HG02571 (cell line): ENCODE results near the gene EVA1A.

Experiments
- ATAC-seq: cut with Tn5 transposase; IDR thresholded peaks from one replicate; pipeline ENCODE4 v1.9.1; 2021; ENCODE audit warnings: mild to moderate bottlenecking, moderate library complexity; ENCODE audit not compliant: unreplicated experiment

The EVA1A gene

DNA sequence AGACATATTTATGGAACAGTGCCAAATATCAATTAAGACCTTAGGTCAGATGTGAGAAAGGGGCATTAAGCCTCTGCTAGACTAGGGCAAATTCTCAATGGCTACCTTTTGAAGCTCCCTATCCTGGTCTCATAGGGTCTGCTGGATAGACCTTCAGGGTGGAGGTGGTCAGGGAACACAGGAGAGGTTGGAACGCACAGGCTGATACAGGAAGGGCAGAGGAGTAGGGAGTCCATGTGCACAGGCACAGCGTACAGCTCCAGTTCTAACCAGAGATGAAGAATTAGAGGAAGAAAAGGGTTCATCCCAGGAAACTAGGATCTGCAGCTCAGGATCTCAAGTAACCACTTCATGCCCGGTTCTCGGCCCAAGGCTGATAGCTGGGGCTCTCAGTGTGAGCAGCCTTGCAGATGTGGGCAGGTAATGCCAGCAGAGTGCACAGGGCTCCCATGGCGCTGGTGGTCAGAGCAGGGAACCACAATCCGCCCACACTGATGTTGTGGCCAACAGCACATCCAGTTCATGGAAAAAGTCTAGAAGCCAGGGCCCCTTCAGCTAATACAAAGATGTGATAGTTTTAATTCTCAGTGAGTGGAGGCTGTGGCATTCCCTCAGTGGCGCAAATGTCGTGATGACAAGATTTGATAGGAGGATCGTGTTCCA lies 3.4 kb upstream of the EVA1A start:
- ATAC-seq, result no peak

DNA sequence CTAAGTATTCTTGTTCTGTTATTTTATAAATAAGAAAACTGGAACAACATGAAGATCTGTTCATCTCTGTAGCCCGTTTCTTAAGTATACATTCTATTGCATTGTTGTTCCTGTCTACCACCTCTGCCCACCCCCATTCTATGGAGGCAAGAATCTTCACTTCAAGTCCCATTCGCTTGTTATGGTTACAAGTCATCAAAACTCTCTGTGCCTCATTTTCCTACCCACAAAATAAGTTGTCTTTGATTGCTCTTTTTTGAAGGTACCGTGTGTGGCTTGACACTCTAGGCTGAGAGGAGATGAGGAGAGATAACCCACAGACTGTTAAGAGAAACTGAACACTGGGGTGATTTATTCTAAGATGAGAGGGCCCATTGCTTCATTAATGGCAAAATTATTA lies 2.9 kb upstream of the EVA1A start:
- ATAC-seq, result no peak

DNA sequence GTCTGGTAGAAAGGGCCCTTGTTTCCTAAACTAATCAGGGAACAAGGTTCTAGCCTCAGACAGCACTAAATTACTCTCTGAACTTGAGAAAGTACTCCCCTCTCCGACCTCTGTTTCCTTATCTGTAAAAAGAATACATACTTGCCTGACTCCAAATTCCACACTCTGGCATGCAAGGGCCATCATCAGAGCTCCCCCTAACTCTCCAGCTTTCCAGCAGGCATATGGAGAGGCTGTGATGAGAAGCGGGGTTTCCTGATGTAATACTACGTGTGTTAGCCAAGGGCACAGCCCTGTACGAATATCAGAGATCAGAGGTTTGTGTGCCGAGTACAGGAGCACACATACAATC lies 1.8 kb upstream of the EVA1A start:
- no peak for ATAC-seq

DNA sequence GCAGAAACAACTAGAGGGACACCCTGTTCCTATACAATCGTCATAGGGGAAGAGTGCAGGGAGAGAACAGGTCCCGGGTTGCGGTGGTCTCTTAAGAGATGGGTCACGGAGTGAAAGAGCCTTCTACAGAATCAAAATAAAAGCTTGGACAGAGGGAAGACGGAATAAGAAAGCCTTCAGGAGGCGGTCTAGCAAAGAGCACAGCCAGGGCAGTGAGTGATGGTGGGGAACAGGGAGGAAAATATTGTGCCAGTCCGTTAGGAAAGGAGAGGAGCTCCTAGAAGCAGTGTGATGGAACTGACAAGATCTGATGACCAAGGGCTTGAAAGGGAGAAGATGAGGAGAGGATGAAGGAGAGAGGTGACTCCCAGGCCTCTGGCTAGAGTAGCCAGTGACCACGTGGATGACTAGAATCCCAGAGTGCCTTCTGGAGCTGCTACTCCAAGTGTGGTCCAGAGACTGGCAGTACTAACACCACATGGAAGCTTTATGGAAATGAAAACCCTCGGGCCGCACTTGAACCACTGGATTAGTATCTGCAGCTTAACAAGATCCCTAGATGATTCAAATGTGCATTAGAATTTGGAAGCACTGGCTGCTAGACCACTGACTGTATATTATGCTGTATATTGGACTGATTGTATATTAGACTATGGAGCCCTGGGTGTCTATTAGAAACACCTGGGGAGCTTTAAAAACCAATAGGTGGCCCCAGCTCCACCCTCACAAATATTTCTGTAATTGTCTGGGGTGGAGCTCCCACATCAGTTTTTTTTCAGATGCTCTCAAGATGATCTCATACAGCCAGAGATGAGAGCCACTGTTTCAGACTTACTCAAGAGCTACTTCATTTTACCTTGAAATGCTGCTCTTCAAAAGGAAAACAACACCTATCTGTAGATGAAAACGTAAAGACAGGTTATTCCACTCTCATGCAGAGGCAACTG lies 1.1 kb upstream of the EVA1A start:
- no peak for ATAC-seq

DNA sequence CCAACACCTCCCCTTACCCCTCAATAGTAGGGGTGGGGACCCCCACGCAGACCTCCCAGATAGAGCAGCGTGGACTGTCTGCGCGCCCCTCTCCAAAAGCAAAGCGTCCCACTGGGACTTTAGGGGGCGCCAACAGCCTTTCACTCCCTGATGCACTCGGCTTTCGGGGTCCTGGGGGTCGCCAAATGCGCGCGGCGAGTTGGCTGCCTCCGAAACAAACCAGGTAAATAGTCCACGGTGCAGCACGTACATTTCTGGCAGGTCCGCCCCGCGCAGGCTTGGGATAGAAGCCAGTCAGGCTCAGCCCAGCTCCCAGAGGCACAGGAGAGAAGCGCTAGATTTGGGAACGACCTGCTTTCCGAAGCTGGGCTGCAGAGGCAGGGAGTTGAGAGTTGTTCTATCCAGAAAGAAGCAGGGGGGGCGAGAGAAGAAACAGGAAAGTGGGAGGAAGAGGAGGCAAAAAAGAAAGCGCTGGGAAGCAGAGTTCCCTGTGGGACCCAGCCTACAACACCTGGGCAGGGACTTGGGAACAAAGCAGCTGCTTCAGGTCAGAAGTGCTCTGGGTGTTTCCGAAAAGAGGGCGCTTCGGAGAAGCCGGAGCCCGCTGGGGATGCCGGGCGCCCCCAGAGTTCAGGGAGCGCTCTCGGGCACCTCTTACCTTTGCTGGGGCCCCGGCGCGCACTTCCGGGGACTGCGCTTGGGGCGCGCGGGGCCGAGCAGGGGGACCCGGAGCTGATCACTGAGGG lies 544 bp downstream of the EVA1A start:
- no peak for ATAC-seq

DNA sequence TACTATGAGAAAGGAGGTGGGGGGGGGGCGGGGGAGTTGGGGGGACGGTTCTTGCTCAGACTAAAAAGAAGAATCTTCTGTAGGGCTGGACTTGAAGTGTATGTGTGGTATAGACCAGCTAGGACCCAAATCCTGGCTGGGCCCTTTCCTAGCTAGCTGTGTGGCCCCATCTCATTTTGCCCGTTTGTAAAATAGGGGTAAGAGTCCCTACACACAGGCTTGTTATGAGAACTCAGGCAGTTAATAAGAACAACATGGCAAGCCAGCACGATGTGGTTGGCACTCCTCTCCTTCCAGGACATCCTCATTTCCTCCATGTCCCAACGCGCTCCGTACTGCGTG lies 1.1 kb downstream of the EVA1A start:
- ATAC-seq, result no peak

DNA sequence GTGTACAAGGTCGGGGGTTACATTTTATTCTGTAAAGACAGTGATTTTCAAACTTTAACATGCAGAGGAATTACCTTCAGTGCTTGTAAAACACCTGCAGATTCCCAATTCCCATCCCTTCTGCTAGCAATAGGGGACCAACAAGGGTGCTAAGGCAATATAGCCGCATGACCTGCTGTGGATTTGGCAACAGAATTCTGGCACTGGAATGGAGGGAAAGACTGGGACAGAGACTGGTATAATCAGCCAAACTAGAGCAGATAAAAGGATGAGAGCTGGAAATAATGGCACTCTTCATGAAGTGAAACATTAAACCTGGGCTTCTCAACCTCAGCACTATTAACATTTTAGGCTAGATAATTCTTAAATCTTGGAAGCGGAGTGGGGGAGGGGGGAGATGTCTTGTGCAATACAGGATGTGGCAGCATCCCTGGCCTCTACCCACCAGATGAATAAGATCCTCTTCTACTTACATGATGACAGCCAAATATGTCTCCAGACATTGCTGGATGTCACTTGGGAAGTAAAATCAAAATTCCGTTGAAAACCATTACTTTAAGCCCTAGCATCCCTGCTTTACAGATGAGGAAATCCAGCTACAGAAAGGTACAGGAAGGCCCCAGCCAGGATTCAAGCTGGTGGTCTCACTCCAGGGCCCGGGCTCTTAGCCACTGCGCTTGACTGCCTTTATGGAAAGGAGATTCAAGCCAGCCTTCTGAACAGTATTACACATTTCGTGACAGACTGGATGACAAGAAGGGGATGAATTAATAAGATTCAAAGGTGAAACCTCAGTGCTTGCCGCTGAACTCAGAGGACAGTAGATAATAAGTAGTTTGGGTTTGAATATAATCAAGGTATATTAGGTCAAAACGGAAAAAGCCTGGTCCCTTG lies 1.7 kb downstream of the EVA1A start:
- ATAC-seq, result no peak

DNA sequence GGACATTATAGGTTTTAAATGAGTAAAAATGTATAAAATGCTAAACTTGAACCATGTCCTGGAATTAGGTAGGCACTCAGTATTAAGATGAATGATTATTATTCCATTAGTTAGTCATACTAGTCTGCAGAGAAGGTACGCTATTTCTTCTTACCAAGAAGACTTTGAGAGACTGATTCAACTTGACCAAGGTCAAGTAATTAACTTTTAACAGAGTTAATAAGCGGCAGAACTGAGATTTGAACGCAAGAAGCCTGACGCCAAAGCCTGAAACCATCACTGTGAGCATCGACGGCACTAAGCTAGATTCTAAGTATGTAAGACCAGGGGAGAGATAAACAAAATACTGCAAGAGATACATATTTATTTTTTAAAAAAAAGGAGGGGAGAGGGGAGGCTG lies 2.6 kb downstream of the EVA1A start:
- no peak for ATAC-seq

DNA sequence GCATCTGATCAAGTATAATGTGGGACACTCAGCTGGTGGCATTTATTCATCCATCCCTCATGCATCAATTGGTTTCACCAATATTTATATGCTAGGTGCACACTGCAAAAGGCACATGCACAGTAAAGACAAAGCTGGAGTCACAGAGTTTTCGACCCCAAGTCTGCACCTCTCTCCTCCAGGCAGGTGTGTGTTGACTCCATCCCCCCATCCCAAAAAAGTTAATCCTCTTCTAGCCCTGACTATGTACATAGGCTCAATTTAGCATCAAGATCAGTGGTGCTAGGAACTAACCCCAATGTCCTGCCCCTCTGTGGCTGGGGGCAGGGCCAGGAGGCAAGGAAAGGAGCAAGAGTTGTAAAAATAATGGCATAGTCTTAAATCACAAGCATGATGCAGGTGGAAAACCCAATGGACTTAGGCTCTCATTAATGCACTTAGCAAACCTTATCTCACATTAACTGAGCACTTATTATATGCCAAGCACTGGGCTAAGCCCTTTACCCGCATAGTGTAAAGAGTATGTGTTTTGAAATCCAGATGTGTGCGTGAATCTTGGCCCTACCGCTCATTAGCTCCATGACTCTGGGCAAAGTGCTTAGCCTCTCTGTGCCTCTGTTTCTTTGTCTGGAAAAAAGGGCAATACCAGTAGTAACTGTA lies 3.1 kb downstream of the EVA1A start:
- ATAC-seq, result no peak

DNA sequence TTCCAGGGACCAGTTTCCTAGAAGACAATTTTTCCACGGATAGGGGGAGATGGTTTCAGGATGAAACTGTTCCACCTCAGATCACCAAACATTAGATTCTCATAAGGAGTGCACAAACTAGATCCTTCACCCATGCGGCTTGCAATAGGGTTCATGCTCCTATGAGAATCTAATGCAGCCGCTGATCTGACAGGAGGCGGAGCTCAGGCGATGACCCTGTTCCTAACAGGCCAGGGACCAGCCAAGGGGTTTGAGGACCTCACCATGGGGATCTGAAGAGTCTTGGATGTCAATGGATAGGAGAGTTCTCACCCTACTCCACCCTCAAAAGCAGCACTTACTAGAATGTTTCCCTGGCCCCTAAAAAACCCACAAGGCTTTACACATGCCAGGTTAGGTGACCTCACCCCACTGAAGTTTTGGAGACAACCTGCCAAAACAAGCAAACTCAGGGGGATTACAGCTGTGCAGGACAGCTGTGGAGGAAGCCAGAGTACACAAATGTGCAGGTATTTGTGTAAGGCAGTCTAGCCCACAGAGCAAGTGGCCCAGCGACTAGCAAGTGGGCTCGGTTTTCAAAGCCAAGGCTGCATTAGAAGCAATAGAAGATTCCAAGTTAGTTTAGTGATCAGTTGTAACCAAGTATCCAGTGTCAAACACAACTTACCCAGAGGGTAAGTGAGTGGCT lies 3.9 kb downstream of the EVA1A start:
- ATAC-seq, result no peak

DNA sequence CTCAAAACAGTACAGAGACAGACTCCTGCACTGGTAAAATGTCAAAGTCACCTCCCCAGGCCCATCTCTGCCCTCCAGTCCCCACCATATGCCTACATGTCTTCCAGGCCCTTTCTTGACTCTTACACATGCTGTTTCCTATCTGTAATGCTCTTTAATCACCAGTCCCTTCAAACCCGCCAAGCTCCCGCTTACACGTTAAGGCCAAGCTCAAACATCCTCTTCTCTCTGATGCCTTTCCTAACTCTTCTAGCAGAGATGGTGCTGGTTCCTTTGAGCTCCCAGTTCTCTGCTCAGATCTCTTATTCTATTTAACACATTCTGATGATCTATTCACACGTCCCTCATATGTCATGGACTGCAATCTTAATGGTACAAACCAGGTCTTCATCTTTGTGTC lies 5.0 kb downstream of the EVA1A start:
- ATAC-seq, result no peak

DNA sequence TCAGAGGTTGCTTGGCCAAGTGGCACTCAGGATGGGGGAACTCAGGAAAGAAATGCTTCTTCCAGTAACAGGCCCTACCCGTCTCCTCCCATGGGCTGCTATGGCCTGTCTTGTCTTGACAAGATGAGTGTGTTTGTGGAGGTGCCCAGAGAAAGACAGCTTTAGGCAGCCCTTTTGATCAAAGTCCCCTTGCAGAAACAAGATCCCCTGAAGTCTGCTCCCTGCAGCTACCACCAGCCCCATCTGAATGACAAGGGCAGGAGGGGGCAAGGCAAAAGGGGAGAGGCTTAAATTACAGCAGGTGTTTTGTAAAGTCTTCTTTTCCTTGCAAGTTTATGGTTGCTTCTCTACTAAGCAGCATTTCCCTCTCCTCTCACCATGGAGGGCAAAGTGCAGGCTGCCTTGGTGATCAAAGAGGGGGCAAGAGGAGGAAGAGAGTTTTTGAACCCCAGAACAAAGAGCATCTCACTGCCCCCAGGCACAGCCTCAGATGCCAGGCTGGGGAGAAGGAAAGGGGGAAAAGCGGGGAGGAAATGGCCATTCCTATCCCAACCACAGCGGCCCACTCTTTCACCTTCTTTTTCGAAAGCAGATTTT lies 6.7 kb downstream of the EVA1A start:
- ATAC-seq, result no peak

DNA sequence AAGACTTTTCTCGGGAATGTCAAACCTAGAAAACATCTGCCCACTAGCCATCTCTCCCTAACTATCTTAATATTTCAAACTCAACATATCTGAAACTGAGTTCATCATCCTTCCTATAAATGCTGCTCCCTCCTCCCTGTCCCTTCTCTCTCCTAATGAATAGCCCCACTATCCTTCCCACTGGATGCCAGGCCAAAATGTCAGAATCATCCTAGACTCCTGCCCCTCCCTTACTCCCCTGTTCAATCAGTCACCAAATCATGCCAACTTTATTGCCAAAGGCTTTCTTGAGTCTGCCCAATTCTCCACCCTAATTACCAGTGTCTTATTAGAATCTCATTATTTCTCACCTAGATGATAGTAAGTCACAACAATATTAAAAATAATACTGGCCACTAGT lies 8.5 kb downstream of the EVA1A start:
- no peak for ATAC-seq

DNA sequence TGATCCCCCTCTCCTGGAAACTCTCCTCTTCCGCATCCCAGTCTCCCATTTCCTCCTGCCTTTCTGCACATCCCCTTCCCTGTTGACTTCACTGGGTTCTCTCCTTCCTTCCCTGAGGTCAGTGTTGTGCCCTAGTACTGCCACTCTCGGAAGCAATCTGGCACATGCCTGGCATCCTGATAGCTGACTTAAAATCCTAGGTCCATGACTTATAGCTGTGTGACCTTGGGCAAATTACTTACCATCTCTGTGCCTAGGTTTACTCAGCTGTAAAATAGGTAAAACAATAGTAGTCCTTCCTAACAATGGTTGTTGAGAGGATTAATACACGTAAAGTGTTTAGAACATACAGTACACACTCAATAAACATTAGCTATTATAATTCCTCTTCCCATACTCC lies 9.3 kb downstream of the EVA1A start:
- no peak for ATAC-seq

DNA sequence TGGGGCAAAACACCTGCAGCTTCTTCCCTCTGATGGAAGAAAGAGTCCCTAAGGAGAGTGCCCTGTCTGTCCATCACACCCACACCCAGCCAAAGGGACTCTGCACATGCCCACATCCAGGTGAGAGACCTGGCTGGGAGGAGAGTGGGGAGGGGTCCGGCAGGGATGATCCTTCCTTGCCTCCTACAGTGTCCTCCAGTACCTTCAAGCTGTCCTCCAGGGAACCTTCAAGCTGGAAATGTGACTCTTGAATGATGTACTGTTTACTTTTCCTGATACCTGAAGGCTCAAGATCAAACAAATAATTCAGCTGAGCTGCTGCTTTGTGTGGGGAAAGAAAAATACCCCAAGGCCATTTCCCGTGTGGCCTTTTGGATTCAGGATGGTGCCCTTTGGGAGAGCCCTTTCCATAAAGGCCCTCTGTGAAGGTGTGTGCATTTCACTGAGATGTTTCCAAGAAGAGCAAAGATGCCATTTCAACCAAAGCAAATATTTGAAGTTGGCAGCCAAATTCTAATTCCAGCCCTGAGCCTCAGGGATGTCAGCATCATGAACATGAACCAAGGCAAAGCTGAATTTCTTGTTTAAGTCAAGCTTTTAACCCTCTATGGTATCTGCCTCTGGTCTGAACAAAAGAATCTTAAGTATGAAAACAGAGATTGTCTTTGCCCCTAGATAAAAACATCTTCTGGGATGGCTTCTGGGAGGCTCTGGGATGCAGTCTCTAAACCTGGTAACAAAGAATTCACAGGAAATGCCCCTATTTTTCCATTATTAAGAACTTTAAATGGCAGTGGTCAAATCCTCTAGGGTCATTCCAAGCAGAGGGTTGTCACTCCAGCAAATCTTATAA lies 11.1 kb downstream of the EVA1A start:
- no peak for ATAC-seq

DNA sequence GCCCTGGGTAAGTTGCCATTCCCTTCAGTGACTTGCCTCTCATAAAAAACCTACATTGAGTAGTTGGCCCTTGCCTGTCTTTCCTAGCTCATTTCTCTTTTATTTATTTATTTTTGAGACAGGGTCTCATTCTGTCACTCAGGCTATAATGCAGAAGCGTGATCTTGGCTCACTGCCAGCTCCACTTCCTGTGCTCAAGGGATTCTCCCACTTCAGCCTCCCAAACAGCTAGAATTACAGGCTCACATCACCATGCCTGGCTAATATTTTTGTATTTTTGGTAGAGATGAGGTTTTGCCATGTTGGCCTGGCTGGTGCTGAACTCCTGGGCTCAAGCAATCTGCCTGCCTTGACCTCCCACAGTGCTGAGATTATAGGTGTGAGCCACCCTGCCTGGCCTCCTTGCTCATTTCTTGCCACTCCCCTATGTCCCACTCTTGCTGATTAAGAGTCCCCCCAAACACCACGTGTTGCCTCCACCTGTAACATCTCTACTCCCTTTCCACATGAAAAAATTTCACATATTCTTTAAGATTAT lies 12.6 kb downstream of the EVA1A start:
- ATAC-seq, result no peak

DNA sequence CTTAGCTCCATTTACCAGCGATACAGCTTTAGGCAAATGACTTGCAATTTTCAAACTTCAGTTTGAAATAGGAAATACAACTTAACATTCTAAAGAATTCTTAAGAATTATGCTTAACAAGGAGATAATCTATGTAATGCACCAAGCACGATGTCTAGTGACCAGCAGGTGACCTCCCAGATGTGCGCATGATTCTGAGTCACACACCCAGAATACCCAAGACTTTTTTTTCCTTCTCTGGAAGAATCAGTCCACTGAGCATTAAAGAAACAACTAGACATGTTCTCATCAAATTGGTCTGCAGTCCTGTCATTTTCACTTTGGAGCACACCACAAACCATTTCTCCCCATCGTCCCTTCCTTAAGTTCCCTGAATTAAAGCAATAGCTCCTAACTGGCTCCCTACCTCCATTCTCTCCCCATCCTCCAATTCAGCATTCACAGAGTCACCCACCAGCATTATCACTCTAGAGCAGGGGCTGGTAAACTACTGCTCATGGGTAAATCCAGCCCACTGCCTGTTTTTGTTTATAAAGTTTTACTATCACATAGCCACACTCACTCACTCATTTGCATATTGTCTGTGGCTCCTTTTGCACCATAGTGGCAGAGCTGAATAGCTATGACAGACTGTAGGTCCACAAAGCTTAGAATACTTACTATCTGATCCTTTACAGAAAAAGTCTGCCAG lies 13.2 kb downstream of the EVA1A start:
- no peak for ATAC-seq

DNA sequence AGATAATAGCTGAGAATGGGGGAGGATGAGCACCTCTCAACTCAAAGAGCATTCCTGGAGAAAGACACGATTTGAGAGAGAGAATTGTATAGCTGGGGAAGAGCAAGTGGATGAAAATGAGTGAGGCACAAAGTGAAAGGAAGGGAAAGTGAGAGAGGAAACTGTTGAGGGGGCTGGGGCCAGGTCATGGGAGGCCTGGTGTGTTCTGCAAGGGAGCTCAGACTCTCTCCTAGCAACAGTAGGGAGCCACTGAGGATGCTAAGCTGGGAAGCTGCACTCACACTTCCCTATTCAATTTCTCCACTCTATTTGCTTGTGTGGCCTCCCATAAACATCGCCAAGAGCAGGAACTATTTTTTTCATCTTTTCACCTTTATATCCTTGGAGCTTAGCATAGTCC lies 14.8 kb downstream of the EVA1A start:
- no peak for ATAC-seq
